Activated naive CD4-positive, alpha-beta T cell treated with anti-CD3 and anti-CD28 coated beads, Interleukin-2, amount 50 U/mL, for 24 hours (primary cell): Measurements from ENCODE around the gene ARL17A.
"Not testable (repeated sequence)": the region's sequence is repeated elsewhere in the genome, so short reads cannot be mapped to it uniquely, and the experiment has no call there.

Experiments
- H3K27ac Mint-ChIP-seq: one replicate; pipeline ENCODE4 v1.8.0; 2021; ENCODE audit warnings: mild to moderate bottlenecking, mixed read lengths
- H3K27me3 Mint-ChIP-seq: one replicate; pipeline ENCODE4 v1.8.0; 2021; ENCODE audit warnings: mixed read lengths
- H3K36me3 Mint-ChIP-seq: one replicate; pipeline ENCODE4 v1.8.0; 2021; ENCODE audit warnings: mixed read lengths
- H3K4me1 Mint-ChIP-seq: one replicate; pipeline ENCODE4 v1.8.0; 2021; ENCODE audit warnings: mixed read lengths
- H3K4me3 Mint-ChIP-seq: one replicate; pipeline ENCODE4 v1.8.0; 2021; ENCODE audit warnings: mild to moderate bottlenecking, mixed read lengths
- H3K9me3 Mint-ChIP-seq: one replicate; pipeline ENCODE4 v1.8.0; 2021; ENCODE audit warnings: mixed read lengths

The ARL17A gene

DNA sequence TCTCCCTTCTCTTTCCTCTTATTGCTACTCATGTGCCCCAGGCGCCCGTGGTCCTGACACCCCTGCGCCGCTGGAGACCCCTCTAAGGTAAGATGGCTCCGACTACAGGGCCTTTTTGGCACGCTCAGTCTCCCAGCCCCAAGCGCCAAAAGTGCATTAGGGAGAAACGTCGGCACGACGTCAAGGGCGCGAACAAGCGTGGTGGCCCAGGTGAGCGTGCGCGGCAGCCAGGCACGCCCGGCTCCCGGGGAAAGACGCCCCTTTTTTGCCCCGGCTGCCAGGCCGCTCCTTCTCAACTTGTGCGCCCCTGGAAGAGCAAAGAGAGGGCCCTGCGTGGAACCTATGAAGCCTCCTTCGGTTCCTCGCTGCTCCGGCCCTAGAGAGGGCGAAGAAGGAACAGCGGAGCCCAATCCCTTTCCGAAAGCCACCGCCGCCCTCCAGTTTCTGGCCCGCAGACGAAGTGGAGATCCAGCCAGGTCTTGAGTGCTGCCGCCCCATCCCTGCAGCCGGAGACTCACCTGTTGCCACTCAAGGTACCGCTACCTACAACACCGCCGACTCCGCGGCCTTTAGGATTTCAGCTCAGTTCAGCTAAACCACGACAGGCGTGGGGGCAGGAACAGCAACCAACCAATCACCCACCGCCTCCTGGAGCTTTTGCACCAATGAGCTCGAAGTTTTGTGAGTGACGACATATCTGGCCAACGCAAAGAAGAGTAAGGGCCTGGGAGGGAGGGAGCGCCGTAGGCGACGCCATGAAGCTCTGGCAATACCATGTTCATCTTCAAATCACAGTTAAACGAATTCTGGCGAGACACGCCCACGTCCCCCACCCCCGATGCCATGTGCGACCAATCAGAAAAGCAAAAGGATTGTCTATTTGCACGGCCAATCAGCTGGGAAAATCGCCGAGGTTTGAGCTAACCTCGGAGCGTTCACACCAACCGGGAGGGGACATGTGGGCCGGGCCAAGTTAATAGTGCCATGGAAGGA is at the start of gene ARL17A:
ARL17A (minus strand) TSS at position 609 of the 993 bp plus-strand sequence. CDS start 3,369 bp downstream, outside the sequence.
- H3K9me3 Mint-ChIP-seq, H3K36me3 Mint-ChIP-seq, H3K27ac Mint-ChIP-seq, H3K4me3 Mint-ChIP-seq, H3K27me3 Mint-ChIP-seq, H3K4me1 Mint-ChIP-seq: not testable (repeated sequence)

DNA sequence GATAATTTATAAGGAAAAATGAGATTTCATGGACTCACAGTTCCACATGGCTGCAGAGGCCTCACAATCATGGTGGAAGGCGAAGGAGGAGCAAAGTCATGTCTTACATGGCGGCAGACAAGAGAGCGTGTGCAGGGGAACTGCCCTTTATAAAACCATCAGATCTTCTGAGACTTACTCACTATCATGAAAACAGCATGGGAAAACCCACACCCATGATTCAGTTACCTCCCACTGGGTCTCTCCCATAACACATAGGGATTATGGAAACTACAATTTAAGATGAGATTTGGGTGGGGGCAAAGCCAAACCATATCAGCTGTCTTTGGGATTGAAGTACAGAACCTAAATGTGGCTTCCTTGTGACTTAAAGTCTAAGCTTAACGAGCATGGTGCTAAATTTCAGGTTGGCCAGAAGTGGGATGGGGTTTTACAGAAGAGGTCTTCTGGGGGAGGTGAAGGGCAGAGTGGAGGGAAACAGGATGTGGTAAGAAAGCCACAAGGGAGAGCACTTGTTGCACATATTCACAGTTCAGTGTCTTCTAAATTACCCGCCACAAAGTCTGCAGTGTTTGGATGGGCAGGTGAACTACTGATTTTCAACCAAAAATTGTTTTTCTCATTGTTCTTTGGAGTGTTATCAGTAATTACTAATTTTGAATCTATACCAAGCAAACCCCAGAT is 49.4 kb upstream of the ARL17A start:
- not testable (repeated sequence) for H3K27ac Mint-ChIP-seq, H3K9me3 Mint-ChIP-seq, H3K4me3 Mint-ChIP-seq, H3K27me3 Mint-ChIP-seq, H3K36me3 Mint-ChIP-seq, H3K4me1 Mint-ChIP-seq

DNA sequence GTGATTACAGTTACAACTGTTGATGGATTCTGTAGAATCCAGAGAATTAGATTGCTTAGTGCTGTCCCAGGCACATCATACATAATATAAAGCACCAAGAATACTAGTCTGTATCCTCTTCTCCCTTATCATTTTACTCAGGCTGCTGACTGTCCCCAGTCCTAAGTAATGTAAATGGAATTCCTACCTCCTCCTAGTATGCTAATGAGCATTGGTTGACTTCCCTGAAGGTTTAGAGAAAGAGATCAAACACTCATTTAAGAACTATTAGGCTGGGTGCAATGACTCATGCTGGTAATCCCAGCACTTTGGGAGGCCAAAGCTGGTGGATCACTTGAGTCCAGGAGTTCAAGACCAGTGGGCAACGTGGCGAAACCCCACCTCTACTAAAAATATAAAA is 48.0 kb upstream of the ARL17A start:
- H3K36me3 Mint-ChIP-seq, H3K4me1 Mint-ChIP-seq, H3K9me3 Mint-ChIP-seq, H3K27ac Mint-ChIP-seq, H3K27me3 Mint-ChIP-seq, H3K4me3 Mint-ChIP-seq: not testable (repeated sequence)

DNA sequence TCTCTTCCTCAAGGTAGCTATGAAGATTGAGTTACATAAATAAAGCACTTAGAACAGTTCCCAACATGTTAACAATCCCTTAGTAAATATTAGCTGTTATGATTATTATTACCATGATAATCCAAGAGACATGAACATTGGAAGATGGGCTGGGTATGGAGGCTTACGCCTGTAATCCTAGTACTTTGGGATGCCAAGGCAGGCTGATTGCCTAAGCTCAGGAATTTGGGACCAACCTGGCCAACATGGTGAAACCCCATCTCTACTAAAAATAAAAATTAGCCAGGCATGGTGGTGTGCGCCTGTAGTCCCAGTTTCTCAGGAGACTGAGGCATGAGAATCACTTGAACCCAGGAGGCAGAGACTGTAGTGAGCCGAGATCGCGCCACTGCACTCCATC is 45.2 kb upstream of the ARL17A start:
- not testable (repeated sequence) for H3K27me3 Mint-ChIP-seq, H3K4me1 Mint-ChIP-seq, H3K9me3 Mint-ChIP-seq, H3K4me3 Mint-ChIP-seq, H3K36me3 Mint-ChIP-seq, H3K27ac Mint-ChIP-seq

DNA sequence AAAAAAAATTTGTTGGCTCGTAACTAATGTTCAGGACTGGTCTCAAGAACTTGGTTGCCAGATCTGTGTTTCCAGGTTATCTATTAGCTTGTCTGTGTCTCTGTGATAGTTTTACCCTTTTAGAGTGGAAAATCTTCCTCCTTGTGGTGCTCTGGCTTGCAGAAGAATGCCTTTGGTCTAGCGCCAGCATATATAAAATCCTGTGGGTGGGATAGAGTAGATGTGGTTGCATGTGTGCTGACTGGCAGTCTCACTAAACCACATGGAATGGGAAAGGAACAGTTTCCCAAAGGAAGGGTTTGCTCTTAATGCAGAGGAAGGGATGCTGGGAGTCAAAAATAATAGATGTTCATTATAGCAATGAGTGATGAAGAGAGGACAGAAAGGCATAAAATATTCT is 44.3 kb upstream of the ARL17A start:
- not testable (repeated sequence) for H3K27ac Mint-ChIP-seq, H3K36me3 Mint-ChIP-seq, H3K4me3 Mint-ChIP-seq, H3K4me1 Mint-ChIP-seq, H3K9me3 Mint-ChIP-seq, H3K27me3 Mint-ChIP-seq

DNA sequence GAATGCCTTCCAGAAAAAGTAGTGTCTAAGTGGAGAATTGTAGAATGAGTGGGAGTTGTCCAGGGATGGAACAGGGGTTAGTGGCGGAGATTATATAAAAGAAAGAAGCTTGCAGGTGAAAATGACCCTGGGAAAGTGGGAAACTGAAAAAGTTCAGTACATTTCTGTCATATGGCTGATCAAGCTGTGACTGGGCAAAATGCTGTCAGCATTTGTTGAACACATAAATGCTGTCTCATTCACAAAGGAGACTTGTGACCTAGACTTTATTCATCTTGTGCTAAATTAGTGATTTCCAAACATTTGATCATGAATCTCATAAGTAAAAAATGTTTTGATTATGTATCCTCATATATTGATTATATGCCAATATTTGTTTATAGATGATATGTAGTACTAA is 39.5 kb upstream of the ARL17A start:
- not testable (repeated sequence) for H3K4me1 Mint-ChIP-seq, H3K4me3 Mint-ChIP-seq, H3K27me3 Mint-ChIP-seq, H3K9me3 Mint-ChIP-seq, H3K36me3 Mint-ChIP-seq, H3K27ac Mint-ChIP-seq

DNA sequence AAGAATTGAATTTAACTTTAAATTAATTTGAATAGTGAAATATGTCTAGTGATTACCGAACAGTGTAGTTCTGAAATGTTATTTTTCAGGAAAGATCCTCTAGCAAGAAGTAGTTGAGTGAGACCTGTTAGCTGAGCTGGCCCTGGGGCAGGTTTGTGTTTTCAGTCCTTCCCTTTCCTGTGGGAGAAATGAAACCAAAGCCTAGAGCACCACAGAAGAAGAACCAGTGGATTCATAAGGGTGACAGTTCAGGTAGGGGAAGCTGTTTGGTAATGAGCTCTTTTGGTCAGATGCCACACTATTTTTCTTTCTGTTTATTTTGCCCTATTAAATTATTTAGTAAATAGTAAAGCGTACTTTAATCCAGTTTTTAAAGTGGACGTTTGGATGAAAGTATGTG is 37.6 kb upstream of the ARL17A start:
- not testable (repeated sequence) for H3K9me3 Mint-ChIP-seq, H3K36me3 Mint-ChIP-seq, H3K27me3 Mint-ChIP-seq, H3K27ac Mint-ChIP-seq, H3K4me3 Mint-ChIP-seq, H3K4me1 Mint-ChIP-seq

DNA sequence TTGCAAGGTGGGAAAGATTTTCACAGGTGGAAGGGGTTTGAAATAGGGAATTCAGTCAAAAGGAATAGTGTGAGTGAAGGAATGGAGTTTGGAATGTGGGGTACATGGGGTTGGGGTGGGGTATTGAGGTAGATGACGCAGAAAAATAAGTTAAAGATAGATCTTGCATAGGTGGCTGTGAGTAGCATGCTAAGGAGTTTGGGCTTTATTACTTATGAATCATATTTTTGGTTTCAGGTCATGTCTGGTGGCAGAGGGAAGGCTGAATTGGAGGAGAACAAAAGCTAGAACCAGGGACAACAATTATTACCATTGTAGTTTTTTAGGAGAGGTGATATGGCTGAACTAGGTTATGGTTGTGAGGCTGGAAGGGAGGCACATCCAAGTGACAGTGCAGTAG is 34.4 kb upstream of the ARL17A start:
- H3K4me3 Mint-ChIP-seq, H3K4me1 Mint-ChIP-seq, H3K9me3 Mint-ChIP-seq, H3K27me3 Mint-ChIP-seq, H3K27ac Mint-ChIP-seq, H3K36me3 Mint-ChIP-seq: not testable (repeated sequence)

DNA sequence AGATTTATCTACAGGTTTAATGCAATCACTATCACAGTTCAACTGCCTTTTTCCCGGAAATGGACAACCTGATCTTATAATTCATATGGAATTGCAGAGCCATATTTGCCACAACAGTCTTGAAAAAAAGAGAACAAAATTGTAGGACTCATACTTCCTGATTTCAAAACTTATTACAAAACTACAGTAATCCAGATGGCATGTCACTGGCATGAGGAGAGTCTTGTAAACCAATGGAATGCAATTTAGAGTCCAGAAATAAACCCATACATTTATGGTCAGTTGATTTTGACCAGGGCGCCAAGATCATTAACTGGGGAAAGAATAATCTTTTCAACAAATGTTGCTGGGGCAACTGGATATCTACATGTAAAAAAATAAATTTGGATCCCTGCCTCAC is 31.8 kb upstream of the ARL17A start:
- H3K9me3 Mint-ChIP-seq, H3K27ac Mint-ChIP-seq, H3K36me3 Mint-ChIP-seq, H3K4me1 Mint-ChIP-seq, H3K4me3 Mint-ChIP-seq, H3K27me3 Mint-ChIP-seq: not testable (repeated sequence)

DNA sequence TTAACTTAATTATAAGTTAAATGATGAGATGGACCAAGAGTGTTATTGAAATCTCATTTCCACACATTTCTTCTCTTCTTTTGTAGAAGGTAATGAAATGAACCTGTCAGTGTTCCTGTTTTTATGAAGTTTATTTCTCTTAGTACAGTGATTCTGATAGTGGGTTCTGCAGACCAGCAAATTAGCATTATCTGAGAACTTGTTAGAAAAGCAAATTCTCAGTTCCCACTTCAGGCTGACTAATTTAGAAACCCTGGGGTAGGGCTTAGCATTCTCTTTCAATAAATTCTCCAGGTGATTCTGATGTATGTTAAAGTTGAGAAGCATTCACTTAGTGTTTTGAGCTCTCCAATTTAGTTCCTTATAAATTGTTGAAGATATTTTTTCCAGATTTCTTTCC is 23.6 kb upstream of the ARL17A start:
- H3K27ac Mint-ChIP-seq, H3K4me3 Mint-ChIP-seq, H3K36me3 Mint-ChIP-seq, H3K27me3 Mint-ChIP-seq, H3K4me1 Mint-ChIP-seq, H3K9me3 Mint-ChIP-seq: not testable (repeated sequence)

DNA sequence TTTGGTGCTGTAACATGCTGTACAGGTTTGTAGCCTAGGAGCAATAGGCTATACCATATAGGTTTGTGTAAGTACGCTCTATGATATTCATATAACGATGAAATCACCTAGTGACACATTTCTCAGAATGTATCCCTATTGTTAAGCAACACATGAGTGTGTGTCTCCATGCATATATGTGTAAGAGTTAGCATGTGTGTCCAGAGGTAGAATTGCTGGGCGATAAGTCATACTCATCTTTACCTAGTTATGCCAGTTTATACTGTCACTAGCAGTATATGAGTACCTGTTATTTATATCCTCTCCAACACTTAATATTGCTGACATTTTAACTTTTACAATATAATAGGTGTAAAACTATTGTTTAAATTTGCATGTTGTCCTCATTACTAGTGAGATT is 21.3 kb upstream of the ARL17A start:
- H3K9me3 Mint-ChIP-seq, H3K27ac Mint-ChIP-seq, H3K27me3 Mint-ChIP-seq, H3K36me3 Mint-ChIP-seq, H3K4me1 Mint-ChIP-seq, H3K4me3 Mint-ChIP-seq: not testable (repeated sequence)

DNA sequence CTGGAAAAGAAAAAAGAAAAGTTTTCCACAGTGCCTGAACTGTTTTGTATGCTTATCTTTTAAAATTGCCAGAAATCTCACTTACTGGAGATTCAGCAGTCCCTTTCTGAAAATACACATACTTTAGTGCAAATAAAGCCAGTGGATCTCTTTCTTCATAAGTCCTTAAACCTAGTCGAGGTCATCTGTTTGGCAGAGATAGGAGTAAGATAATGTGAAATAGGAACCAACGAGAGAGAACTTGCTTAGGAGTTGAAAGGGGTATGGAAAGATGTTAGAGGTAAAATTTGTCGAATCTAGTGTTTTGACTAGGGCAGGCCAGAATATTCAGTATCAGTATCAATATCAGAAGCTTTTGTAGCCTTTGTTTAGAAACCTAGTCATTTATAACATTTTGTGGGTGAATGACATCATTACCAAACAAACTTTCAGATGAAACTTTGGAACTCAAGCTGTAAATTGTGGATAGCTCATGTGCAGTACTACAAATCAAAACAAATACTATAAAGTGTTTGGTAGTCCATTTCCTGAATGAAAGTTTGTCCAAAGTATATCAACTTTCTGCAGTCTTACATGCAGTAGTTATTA is 18.9 kb upstream of the ARL17A start:
- not testable (repeated sequence) for H3K36me3 Mint-ChIP-seq, H3K27me3 Mint-ChIP-seq, H3K9me3 Mint-ChIP-seq, H3K4me1 Mint-ChIP-seq, H3K27ac Mint-ChIP-seq, H3K4me3 Mint-ChIP-seq

DNA sequence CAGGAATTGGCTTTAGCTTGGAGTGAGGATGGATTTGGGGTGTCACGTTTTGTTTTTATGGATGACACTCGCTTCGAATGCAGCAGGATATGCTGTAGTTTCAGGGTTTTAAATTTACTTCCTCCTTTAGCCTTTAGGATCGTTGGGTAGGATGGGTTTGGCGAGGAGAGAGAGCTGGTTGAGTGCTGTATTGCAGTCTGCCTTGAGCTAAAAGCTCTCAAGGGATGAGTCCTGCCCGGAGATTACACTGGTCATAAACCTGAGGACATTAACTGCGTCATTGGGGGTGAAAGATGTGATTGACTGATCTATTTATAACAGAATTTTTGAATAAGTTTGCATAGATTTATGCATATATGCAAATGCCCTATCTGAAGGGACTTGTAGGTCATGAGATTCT is 11.8 kb upstream of the ARL17A start:
- not testable (repeated sequence) for H3K4me3 Mint-ChIP-seq, H3K4me1 Mint-ChIP-seq, H3K9me3 Mint-ChIP-seq, H3K36me3 Mint-ChIP-seq, H3K27me3 Mint-ChIP-seq, H3K27ac Mint-ChIP-seq

DNA sequence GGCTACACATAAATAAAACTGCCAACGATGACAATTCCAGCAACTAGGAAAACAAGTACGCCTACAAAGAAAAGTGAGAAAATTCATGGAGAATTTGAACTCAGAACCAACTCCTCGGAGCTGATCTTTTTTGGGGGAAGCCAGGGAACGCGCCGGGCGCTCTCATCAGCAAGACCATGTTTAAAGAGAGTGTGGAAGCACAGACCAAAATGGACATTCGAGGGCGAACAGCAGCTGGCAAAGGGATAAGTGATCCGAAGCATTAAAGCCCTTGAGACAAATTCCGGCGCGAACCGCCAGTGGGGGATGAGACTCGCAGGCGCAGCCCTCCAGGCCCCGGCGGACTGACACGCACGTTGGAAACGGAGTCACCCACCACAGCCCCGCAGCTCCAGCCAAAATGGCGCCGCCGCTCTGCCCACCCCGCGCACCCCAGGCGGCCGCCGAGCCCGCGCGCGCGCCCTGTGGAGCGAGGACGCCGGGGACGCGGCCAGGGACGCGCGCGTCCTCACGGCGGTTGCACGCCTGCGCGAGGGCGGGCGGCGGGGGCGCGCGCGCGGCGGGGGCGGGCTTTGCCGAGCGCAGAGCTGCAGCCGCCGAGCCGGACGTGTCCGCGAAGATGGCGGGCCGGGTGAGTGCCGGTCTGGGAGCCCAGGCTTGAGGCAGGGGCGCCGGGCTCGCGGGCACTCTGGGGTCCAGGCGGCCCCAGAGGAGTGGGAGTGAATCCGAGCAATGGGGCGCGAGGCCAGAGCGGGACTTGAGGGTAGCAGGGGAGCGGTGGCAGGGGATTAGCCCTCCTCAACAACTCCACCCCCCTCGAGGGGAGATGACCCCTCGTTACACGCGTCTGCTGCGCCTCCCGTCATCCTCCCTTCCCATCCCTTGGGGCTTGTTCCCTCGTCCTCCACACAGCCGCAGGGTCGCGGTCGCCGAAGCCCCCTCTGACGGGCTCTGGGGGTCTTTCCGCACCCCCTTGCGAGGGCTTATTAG is 11.0 kb upstream of the ARL17A start, which contains the start of gene NSF:
NSF (plus strand) TSS at position 513 of the 990 bp plus-strand sequence; CDS start at position 620, 107 bp downstream.
- not testable (repeated sequence) for H3K36me3 Mint-ChIP-seq, H3K9me3 Mint-ChIP-seq, H3K27me3 Mint-ChIP-seq, H3K4me3 Mint-ChIP-seq, H3K4me1 Mint-ChIP-seq, H3K27ac Mint-ChIP-seq

DNA sequence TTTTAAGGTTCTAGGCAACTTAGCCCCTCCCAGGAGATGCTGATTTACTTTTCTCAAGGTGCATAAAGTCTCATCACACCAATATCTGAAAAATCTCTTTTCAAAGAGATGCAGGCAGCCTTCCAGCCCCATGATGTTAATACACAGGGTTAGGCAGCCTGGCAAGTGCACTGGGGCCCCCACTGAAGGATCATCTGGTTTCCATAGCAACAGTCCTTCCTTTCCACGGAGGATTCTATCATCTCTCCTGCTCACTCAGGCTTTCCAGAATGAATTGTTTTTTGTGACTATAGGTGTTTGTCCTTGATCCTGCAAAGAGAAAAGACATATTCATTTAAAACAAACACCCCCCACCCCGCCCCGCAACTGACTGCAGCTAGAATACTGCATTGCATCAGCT is 6.0 kb upstream of the ARL17A start:
- not testable (repeated sequence) for H3K9me3 Mint-ChIP-seq, H3K36me3 Mint-ChIP-seq, H3K4me3 Mint-ChIP-seq, H3K4me1 Mint-ChIP-seq, H3K27ac Mint-ChIP-seq, H3K27me3 Mint-ChIP-seq
